HG03354 (cell line): ENCODE measurements around the gene TMEM69.
"Not testable (repeated sequence)": the region's sequence is repeated elsewhere in the genome, so short reads cannot be mapped to it uniquely, and the experiment has no call there.

Experiments
- ATAC-seq: cut with Tn5 transposase; IDR thresholded peaks from one replicate; pipeline ENCODE4 v1.9.1; 2021; ENCODE audit warnings: mild to moderate bottlenecking; ENCODE audit not compliant: unreplicated experiment, poor library complexity, severe bottlenecking

TMEM69 gene

GRCh38 chr1:45726007-45726406 lies 38.0 kb downstream of the TMEM69 start:
- ATAC-seq, result not testable (repeated sequence)

GRCh38 chr1:45730075-45730779 lies 42.2 kb downstream of the TMEM69 start:
- ATAC-seq, result no peak

- ATAC-seq, result no peak
Measured at GRCh38 chr1:45730780-45731319, 42.9 kb downstream of the TMEM69 start.

GRCh38 chr1:45739137-45739536 lies 51.2 kb downstream of the TMEM69 start:
- no peak for ATAC-seq

GRCh38 chr1:45739641-45740156 lies 51.7 kb downstream of the TMEM69 start:
- not testable (repeated sequence) for ATAC-seq
